Hepatocyte (in vitro differentiated cells): ENCODE data around the gene TRIM61.
"Not testable (repeated sequence)": the region's sequence is repeated elsewhere in the genome, so short reads cannot be mapped to it uniquely, and the experiment has no call there.

Experiments
- EZH2 ChIP-seq: fragments of 200-600 bp; sonication (generic); IDR thresholded peaks from 2 replicates; pipeline ENCODE4 v1.6.1; 2016; ENCODE audit warnings: antibody characterized with exemption, mild to moderate bottlenecking, borderline replicate concordance
- TF ChIP-seq, protein P1 (sequence below): fragments of 200-600 bp; sonication (generic); IDR thresholded peaks from 2 replicates; pipeline ENCODE4 v1.5.1; 2016; ENCODE audit warnings: antibody characterized with exemption, mild to moderate bottlenecking; ENCODE audit not compliant: poor library complexity

DNA sequence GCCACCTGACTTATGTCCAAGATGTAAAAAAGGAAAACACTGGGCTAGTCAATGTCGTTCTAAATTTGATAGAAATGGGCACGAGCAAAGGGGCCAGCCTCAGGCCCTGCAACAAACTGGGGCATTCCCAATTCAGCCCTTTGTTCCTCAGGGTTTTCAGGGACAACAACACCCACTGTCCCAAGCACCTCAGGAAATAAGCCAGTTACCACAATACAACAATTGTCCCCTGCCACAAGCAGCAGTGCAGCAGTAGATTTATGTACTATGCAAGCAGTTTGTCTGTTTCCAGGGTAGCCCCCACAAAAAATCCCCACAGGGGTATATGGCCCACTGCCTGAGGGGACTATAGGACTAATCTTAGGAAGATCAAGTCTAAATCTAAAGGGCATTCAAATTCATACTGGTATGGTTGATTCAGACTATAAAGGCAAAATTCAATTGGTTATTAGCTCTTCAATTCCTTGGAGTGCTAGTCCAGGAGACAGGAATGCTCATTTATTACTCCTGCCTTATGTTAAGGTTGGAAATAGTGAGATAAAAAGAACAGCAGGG, 21.1 kb upstream of the TRIM61 start:
- TF ChIP-seq, protein P1, sequence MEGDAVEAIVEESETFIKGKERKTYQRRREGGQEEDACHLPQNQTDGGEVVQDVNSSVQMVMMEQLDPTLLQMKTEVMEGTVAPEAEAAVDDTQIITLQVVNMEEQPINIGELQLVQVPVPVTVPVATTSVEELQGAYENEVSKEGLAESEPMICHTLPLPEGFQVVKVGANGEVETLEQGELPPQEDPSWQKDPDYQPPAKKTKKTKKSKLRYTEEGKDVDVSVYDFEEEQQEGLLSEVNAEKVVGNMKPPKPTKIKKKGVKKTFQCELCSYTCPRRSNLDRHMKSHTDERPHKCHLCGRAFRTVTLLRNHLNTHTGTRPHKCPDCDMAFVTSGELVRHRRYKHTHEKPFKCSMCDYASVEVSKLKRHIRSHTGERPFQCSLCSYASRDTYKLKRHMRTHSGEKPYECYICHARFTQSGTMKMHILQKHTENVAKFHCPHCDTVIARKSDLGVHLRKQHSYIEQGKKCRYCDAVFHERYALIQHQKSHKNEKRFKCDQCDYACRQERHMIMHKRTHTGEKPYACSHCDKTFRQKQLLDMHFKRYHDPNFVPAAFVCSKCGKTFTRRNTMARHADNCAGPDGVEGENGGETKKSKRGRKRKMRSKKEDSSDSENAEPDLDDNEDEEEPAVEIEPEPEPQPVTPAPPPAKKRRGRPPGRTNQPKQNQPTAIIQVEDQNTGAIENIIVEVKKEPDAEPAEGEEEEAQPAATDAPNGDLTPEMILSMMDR: not testable (repeated sequence)
- not testable (repeated sequence) for TF ChIP-seq EZH2
